ENCODE data around the gene PJVK. TPM values are rescaled to one million over a fixed set of nuclear protein-coding genes. Genes with fewer than 3 reads are reported as not detected.
"Not testable (repeated sequence)": the region's sequence is repeated elsewhere in the genome, so short reads cannot be mapped to it uniquely, and the experiment has no call there.

PJVK gene
- total and polyA plus RNA-seq, 10 of the 15 experiments (the other 5 are each of a cell fraction or from before 2014, with no cell fraction given), result 1.8 to 6.8 (median 3.2) TPM

GRCh38 chr2:178469219-178469849 lies 18.2 kb downstream of the PJVK start (continued):
- TF ChIP-seq ZBTB11 (CRISPR knock-in tag; IDR thresholded peaks at IDR 0.05) (no peak), YBX1 (IDR thresholded peaks at IDR 0.05) (no peak), HDGF (IDR thresholded peaks at IDR 0.05) (no peak), USF2 (IDR thresholded peaks at IDR 0.05; ENCODE audit: borderline replicate concordance, low read depth, low read length) (no peak), CEBPB (IDR thresholded peaks at IDR 0.05; ENCODE audit: borderline replicate concordance in 1 of 2, low read depth in 2 of 2, low read length in 2 of 2) (no peak), RAD51 (IDR thresholded peaks at IDR 0.05) (no peak), ETV6 (conservative IDR thresholded peaks at IDR 0.05 in 1 of 2, IDR thresholded peaks at IDR 0.05 in 1 of 2; ENCODE audit: borderline replicate concordance in 1 of 2, low read depth in 1 of 2) (no peak), IRF4 (IDR thresholded peaks at IDR 0.05; ENCODE audit: low read depth, low read length) (no peak), MEF2A (IDR thresholded peaks at IDR 0.05; ENCODE audit: insufficient read depth, low read depth, low read length) (no peak), SUZ12 (IDR thresholded peaks at IDR 0.05; ENCODE audit: unreplicated experiment) (no peak)

GRCh38 chr2:178471313-178471712 lies 20.1 kb downstream of the PJVK start:
- POLR2A ChIA-PET, result not testable (repeated sequence)

More at GRCh38 chr2:178471313-178471712, 20.1 kb downstream of the PJVK start:
- H3K79me2 ChIP-seq (ENCODE audit: control insufficient read depth, insufficient read depth, low read length); H2AFZ ChIP-seq (ENCODE audit: control insufficient read depth, low read depth, low read length); H3K36me3 ChIP-seq (ENCODE audit: control insufficient read depth in 2 of 2, insufficient read depth in 2 of 2, low read length in 1 of 2); H3K27me3 ChIP-seq (replicated peaks in 1 of 2; ENCODE audit: control insufficient read depth in 2 of 2, insufficient read depth in 2 of 2, low read length in 1 of 2); H3K4me1 ChIP-seq (ENCODE audit: control insufficient read depth, insufficient read depth, low read length); H3K4me3 ChIP-seq; H3K4me2 ChIP-seq (ENCODE audit: control insufficient read depth, insufficient read depth); ATAC-seq; H3K27ac ChIP-seq (ENCODE audit: control insufficient read depth, insufficient read depth); DNase-seq (ENCODE audit: low read depth, low spot score); in situ Hi-C loops (cut with MboI); H3K9ac ChIP-seq (ENCODE audit: control insufficient read depth, insufficient read depth, low read length); BruUV-seq (replicated peaks); SMC1A ChIA-PET (ENCODE audit: uncharacterized antibody, unreplicated experiment); H3K9me3 ChIP-seq (replicated peaks; ENCODE audit: control insufficient read depth, insufficient read depth, low read length); H4K20me1 ChIP-seq (ENCODE audit: control insufficient read depth, insufficient read depth); FAIRE-seq: not testable (repeated sequence)
- WGBS (ENCODE audit: insufficient coverage, insufficient replicate concordance, low lambda C conversion rate, missing lambda C conversion rate), result 97% methylated on average over 5 of the region's 5 CpGs
- RAD21 ChIA-PET (ENCODE audit: unreplicated experiment), result interaction anchor here (0.9 kb wide), 1 partner anchor 25 kb away, joined by 3 read pairs; no protein-coding TSS in a partner anchor
- intact Hi-C loops (cut with micrococcal nuclease; ENCODE audit: unreplicated experiment), result loop anchor here (10.0 kb wide), 1 partner anchor 443 kb away; no protein-coding TSS in a partner anchor
- CTCF ChIA-PET, result interaction anchor here (0.8 kb wide), 1 partner anchor 56 kb away, joined by 3 read pairs; no protein-coding TSS in a partner anchor
